ENCODE results near the gene DEFB126.
"Not testable (repeated sequence)": the region's sequence is repeated elsewhere in the genome, so short reads cannot be mapped to it uniquely, and the experiment has no call there.

The DEFB126 gene

GRCh38 chr20:142290-142689, at the start of gene DEFB126:
TSS of gene DEFB126 (plus strand) at chr20:142590. CDS start at chr20:142629, 39 bp downstream.
- Histone ChIP-seq H3K27me3 (ENCODE audit: insufficient read depth, low read length) (no peaks in the 10 kb centered on the region), H3K9me2 (ENCODE audit: low read depth, low read length) (no peaks in the 10 kb centered on the region), H3K4me2 (ENCODE audit: low read length) (no peak within 1 kb of the TSS), H3K4me3 (ENCODE audit: low read depth, low read length, poor library complexity, severe bottlenecking) (no peak within 1 kb of the TSS), H3K4me1 (ENCODE audit: insufficient read depth, low read length, severe bottlenecking) (peaks cover 4% of the 10 kb centered on the region), H3K9ac (ENCODE audit: low read length) (no peak within 1 kb of the TSS), H2AFZ (ENCODE audit: low read length) (no peak within 1 kb of the TSS), H3K27ac (ENCODE audit: low read depth, low read length, poor library complexity, severe bottlenecking) (no peak within 1 kb of the TSS), H3F3A (ENCODE audit: insufficient read depth, low read length) (no peaks in the 10 kb centered on the region), H4K20me1 (ENCODE audit: insufficient read depth, low read length) (no peaks in the 10 kb centered on the region), H3K36me3 (ENCODE audit: insufficient read depth, low read length) (no peaks in the 10 kb centered on the region), H3K79me2 (ENCODE audit: insufficient read depth, low read length) (no peaks in the 10 kb centered on the region), H3K9me3 (ENCODE audit: low read length) (no peaks in the 10 kb centered on the region)
- TF ChIP-seq EZH2 (IDR thresholded peaks at IDR 0.05; ENCODE audit: borderline replicate concordance, low read length) (no peak), CTCF (IDR thresholded peaks at IDR 0.05; ENCODE audit: low read length) (no peak)

GRCh38 chr20:93641-94040, 48.7 kb upstream of the DEFB126 start:
- Histone ChIP-seq H3F3A (ENCODE audit: insufficient read depth, low read length) (no peaks in the 10 kb centered on the region), H3K27me3 (ENCODE audit: insufficient read depth, low read length) (no peaks in the 10 kb centered on the region; the same call in 1 of the 2 replicates), H3K4me2 (ENCODE audit: low read length) (no peak overlapping the region), H3K36me3 (ENCODE audit: insufficient read depth, low read length) (no peaks in the 10 kb centered on the region), H3K4me1 (ENCODE audit: insufficient read depth, low read length, severe bottlenecking) (no peaks in the 10 kb centered on the region), H3K79me2 (ENCODE audit: insufficient read depth, low read length) (no peaks in the 10 kb centered on the region), H3K9me2 (ENCODE audit: low read depth, low read length) (no peaks in the 10 kb centered on the region), H2AFZ (ENCODE audit: low read length) (no peak overlapping the region), H3K4me3 (ENCODE audit: low read depth, low read length, poor library complexity, severe bottlenecking) (no peak overlapping the region), H4K20me1 (ENCODE audit: insufficient read depth, low read length) (no peaks in the 10 kb centered on the region), H3K27ac (ENCODE audit: low read depth, low read length, poor library complexity, severe bottlenecking) (no peak overlapping the region), H3K9me3 (ENCODE audit: low read length) (0 out of 2 replicates have a peak, but pooled peaks cover 5% of the 10 kb centered on the region), H3K9ac (ENCODE audit: low read length) (no peak overlapping the region)
- TF ChIP-seq EZH2 (IDR thresholded peaks at IDR 0.05; ENCODE audit: borderline replicate concordance, low read length) (no peak), CTCF (IDR thresholded peaks at IDR 0.05; ENCODE audit: low read length) (no peak)

DNA sequence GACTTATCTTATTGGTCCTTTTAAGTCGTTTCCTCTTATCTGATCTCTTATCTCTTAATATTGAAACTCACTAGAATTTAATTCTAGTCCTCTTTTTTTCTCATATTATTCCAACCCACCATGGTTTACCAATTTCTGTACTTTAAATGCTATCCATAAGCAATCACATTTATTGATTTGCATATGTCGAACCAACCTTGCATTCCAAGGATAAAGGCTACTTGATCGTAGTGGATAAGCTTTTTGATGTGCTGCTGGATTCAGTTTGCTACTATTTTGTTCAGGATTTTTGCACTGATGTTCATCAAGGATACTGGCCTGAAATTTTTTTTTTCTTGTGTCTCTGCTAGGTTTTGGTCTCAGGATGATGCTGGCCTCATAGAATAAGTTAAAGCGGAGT, 47.2 kb upstream of the DEFB126 start:
- no peak overlapping the region for H3K4me3 ChIP-seq (ENCODE audit: low read depth, low read length, poor library complexity, severe bottlenecking)
- no peaks in the 10 kb centered on the region for H3F3A ChIP-seq (ENCODE audit: insufficient read depth, low read length)
- no peak overlapping the region for H3K27ac ChIP-seq (ENCODE audit: low read depth, low read length, poor library complexity, severe bottlenecking)
- H3K4me1 ChIP-seq (ENCODE audit: insufficient read depth, low read length, severe bottlenecking), result no peaks in the 10 kb centered on the region
- H3K9me3 ChIP-seq (ENCODE audit: low read length), result 0 out of 2 replicates have a peak, but pooled peaks cover 5% of the 10 kb centered on the region
- H3K9ac ChIP-seq (ENCODE audit: low read length), result no peak overlapping the region
- H2AFZ ChIP-seq (ENCODE audit: low read length), result no peak overlapping the region
- TF ChIP-seq EZH2 (IDR thresholded peaks at IDR 0.05; ENCODE audit: borderline replicate concordance, low read length) (no peak), CTCF (IDR thresholded peaks at IDR 0.05; ENCODE audit: low read length) (no peak)
- H3K27me3 ChIP-seq (ENCODE audit: insufficient read depth, low read length), result no peaks in the 10 kb centered on the region; the same call in 1 of the 2 replicates
- H4K20me1 ChIP-seq (ENCODE audit: insufficient read depth, low read length), result no peaks in the 10 kb centered on the region
- no peaks in the 10 kb centered on the region for H3K79me2 ChIP-seq (ENCODE audit: insufficient read depth, low read length)
- H3K9me2 ChIP-seq (ENCODE audit: low read depth, low read length), result no peaks in the 10 kb centered on the region
- H3K4me2 ChIP-seq (ENCODE audit: low read length), result no peak overlapping the region
- no peaks in the 10 kb centered on the region for H3K36me3 ChIP-seq (ENCODE audit: insufficient read depth, low read length)

GRCh38 chr20:97691-98090, 44.7 kb upstream of the DEFB126 start:
- not testable (repeated sequence) for H3F3A ChIP-seq (ENCODE audit: insufficient read depth, low read length); H3K4me1 ChIP-seq (ENCODE audit: insufficient read depth, low read length, severe bottlenecking); H3K79me2 ChIP-seq (ENCODE audit: insufficient read depth, low read length); H3K27me3 ChIP-seq (ENCODE audit: insufficient read depth, low read length); H3K9ac ChIP-seq (ENCODE audit: low read length); H3K27ac ChIP-seq (ENCODE audit: low read depth, low read length, poor library complexity, severe bottlenecking); H4K20me1 ChIP-seq (ENCODE audit: insufficient read depth, low read length); H3K4me3 ChIP-seq (ENCODE audit: low read depth, low read length, poor library complexity, severe bottlenecking); H3K9me3 ChIP-seq (ENCODE audit: low read length); H2AFZ ChIP-seq (ENCODE audit: low read length); H3K9me2 ChIP-seq (ENCODE audit: low read depth, low read length); H3K4me2 ChIP-seq (ENCODE audit: low read length); H3K36me3 ChIP-seq (ENCODE audit: insufficient read depth, low read length)

Measured in OCI-LY1 (cell line).